PC-9 (cell line): ENCODE data around the gene BIRC2. TPM values are rescaled to one million over a fixed set of nuclear protein-coding genes. Genes with fewer than 3 reads are reported as not detected.
"Not testable (repeated sequence)": the region's sequence is repeated elsewhere in the genome, so short reads cannot be mapped to it uniquely, and the experiment has no call there.

Experiments used
- BruUV-seq: library from RNA; stranded (reverse); fragments of 400-500 nt; replicated peaks from 2 replicates; lab custom pipeline; 2021; lab: Mats Ljungman, UMichigan
- CTCF ChIA-PET: fragments of 300-600 bp; sonication (Branson Sonifier 250); formaldehyde crosslinking; loops from one replicate; lab custom pipeline; 2022; ENCODE audit warnings: antibody characterized with exemption; lab: Charles Lee
- POLR2A ChIA-PET: fragments of 300-600 bp; sonication (Branson Sonifier 250); formaldehyde crosslinking; loops from one replicate; lab custom pipeline; 2022; ENCODE audit warnings: antibody characterized with exemption; ENCODE audit not compliant: unreplicated experiment; lab: Charles Lee
- DNase-seq, 2 experiments: peaks; one replicate each; pipeline versions ENCODE4 v3.0.0 to v3.0.0-alpha.2; 2015 to 2022; ENCODE audit warnings: mixed read lengths in 1 of 2
- H2AFZ ChIP-seq: fragments of 200-600 bp; sonication (generic); 2 replicates; pipeline ENCODE4 v1.8.1; 2017; ENCODE audit warnings: antibody characterized with exemption
- H3F3A ChIP-seq: fragments of 200-600 bp; sonication (generic); 2 replicates; pipeline ENCODE4 v1.8.1; 2017; ENCODE audit warnings: antibody characterized with exemption, mild to moderate bottlenecking, low read depth; ENCODE audit not compliant: insufficient read depth
- H3K27ac ChIP-seq: fragments of 200-600 bp; sonication (generic); 2 replicates; pipeline ENCODE4 v1.6.1; 2016; ENCODE audit warnings: mixed run types
- H3K27me3 ChIP-seq: fragments of 200-600 bp; sonication (generic); 2 replicates; pipeline ENCODE4 v1.6.1; 2016; ENCODE audit warnings: low read depth, mixed run types; ENCODE audit not compliant: insufficient read depth
- H3K36me3 ChIP-seq: fragments of 200-600 bp; sonication (generic); 2 replicates; pipeline ENCODE4 v1.6.1; 2016; ENCODE audit warnings: low read depth, mixed run types
- H3K4me1 ChIP-seq: fragments of 200-600 bp; sonication (generic); replicated peaks from 2 replicates; pipeline ENCODE4 v1.6.1; 2016; ENCODE audit warnings: mixed run types; ENCODE audit not compliant: insufficient read depth
- H3K4me2 ChIP-seq: fragments of 200-600 bp; sonication (generic); 2 replicates; pipeline ENCODE4 v1.6.1; 2017; ENCODE audit warnings: mixed run types
- H3K4me3 ChIP-seq: fragments of 200-600 bp; sonication (generic); 2 replicates; pipeline ENCODE4 v1.6.1; 2016; ENCODE audit warnings: mixed run types
- H3K79me2 ChIP-seq: fragments of 200-600 bp; sonication (generic); 2 replicates; pipeline ENCODE4 v1.6.1; 2017; ENCODE audit warnings: low read depth, mixed run types
- H3K9me2 ChIP-seq: fragments of 200-600 bp; sonication (generic); 2 replicates; pipeline ENCODE4 v1.8.1; 2017; ENCODE audit warnings: mild to moderate bottlenecking; ENCODE audit not compliant: insufficient read depth
- H3K9me3 ChIP-seq: fragments of 200-600 bp; sonication (generic); 2 replicates; pipeline ENCODE4 v1.8.1; 2016; ENCODE audit warnings: low read depth; ENCODE audit not compliant: insufficient read depth
- H4K20me1 ChIP-seq: fragments of 200-600 bp; sonication (generic); 2 replicates; pipeline ENCODE4 v1.8.1; 2017; ENCODE audit not compliant: insufficient read depth
- EZH2 ChIP-seq: fragments of 200-600 bp; sonication (generic); IDR thresholded peaks from 2 replicates; pipeline ENCODE4 v1.8.0; 2017; ENCODE audit warnings: antibody characterized with exemption, low read depth
- intact Hi-C: fragments of 100-400 bp; cut with micrococcal nuclease; formaldehyde crosslinking; loops from one replicate; pipeline ENCODE4 v1.10.0; 2022; ENCODE audit not compliant: unreplicated experiment
- total RNA-seq: library from RNA; stranded (reverse); gene quantifications from 2 replicates; pipeline ENCODE4 v1.2.3, GENCODE V29; 2021
- TF ChIP-seq, protein P1 (sequence below): fragments of 200-600 bp; sonication (generic); conservative IDR thresholded peaks from 2 replicates; pipeline ENCODE4 v1.6.1; 2017; ENCODE audit warnings: mixed run types, antibody characterized with exemption, mild to moderate bottlenecking, moderate library complexity

BIRC2 gene
- total RNA-seq, 1 experiment from 2014 or later = 33.7 TPM

DNA sequence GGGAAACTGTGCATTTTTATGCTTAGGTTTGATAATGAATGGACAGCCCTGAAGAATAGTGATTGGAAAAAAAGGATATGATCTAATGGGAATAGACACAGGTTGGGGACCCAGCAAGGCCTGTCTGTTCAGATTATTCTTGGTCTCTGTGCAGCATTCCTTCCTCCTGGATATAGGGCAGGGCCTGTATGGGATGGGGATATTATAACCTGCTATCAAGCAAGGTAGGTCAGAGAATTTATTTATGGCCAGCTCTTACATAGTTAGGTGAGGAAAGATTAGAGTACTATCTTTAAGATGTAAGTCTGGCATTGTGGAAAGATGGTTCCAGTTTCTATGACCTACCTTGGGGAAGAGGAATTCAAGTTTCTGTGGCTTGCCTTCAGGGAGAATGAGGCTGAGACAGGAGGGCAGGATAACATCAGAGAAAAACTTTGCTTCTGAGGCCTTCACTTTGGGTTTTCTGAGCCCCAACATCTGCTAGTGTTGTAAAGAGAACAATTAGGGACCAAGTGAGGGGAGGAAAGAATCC lies 8.5 kb upstream of the BIRC2 start:
- ChIA-PET POLR2A (no interaction called here), CTCF (no interaction called here)
- no peak for TF ChIP-seq EZH2
- TF ChIP-seq, protein P1, sequence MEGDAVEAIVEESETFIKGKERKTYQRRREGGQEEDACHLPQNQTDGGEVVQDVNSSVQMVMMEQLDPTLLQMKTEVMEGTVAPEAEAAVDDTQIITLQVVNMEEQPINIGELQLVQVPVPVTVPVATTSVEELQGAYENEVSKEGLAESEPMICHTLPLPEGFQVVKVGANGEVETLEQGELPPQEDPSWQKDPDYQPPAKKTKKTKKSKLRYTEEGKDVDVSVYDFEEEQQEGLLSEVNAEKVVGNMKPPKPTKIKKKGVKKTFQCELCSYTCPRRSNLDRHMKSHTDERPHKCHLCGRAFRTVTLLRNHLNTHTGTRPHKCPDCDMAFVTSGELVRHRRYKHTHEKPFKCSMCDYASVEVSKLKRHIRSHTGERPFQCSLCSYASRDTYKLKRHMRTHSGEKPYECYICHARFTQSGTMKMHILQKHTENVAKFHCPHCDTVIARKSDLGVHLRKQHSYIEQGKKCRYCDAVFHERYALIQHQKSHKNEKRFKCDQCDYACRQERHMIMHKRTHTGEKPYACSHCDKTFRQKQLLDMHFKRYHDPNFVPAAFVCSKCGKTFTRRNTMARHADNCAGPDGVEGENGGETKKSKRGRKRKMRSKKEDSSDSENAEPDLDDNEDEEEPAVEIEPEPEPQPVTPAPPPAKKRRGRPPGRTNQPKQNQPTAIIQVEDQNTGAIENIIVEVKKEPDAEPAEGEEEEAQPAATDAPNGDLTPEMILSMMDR = no peak
- Histone ChIP-seq H3K27ac (no peak overlapping the region), H3K27me3 (no peaks in the 10 kb centered on the region), H3K79me2 (no peaks in the 10 kb centered on the region), H2AFZ (no peak overlapping the region), H3K36me3 (no peaks in the 10 kb centered on the region), H3K9me2 (no peaks in the 10 kb centered on the region), H3F3A (no peaks in the 10 kb centered on the region), H3K9me3 (no peaks in the 10 kb centered on the region), H3K4me2 (no peak overlapping the region), H3K4me1 (no peaks in the 10 kb centered on the region), H3K4me3 (no peak overlapping the region), H4K20me1 (no peaks in the 10 kb centered on the region)
- intact Hi-C loops = no loop called here
- no peak for DNase-seq
- no TSS peak for BruUV-seq

DNA sequence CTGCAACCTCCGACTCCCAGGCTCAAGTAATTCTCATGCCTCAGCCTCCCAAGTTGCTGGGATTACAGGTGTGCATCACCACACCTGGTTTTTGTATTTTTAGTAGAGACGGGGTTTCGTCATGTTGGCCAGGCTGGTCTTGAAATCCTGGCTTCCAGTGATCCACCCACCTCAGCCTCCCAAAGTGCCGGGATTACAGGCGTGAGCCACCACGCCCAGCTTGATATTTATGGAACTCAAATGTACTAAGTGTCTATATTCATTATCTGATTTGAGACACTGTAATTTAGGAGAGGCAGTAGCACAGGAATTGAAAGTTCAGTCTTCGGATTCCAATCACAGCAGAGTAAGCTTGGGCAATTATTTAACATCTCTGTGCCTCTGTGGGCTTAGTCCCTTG lies 5.7 kb upstream of the BIRC2 start:
- not testable (repeated sequence) for H3K27me3 ChIP-seq, H3K79me2 ChIP-seq, H3F3A ChIP-seq, BruUV-seq, H3K4me3 ChIP-seq, H3K9me3 ChIP-seq, H4K20me1 ChIP-seq, H3K36me3 ChIP-seq, H3K9me2 ChIP-seq, H2AFZ ChIP-seq, H3K27ac ChIP-seq, H3K4me2 ChIP-seq, DNase-seq
- peaks cover 17% of the 10 kb centered on the region for H3K4me1 ChIP-seq
- intact Hi-C loops = loop anchor here (1.0 kb wide), 2 partner anchors 272 to 325 kb away; no protein-coding TSS in a partner anchor
- ChIA-PET POLR2A (interaction anchor here (0.5 to 0.6 kb wide), 2 partner anchors 51 to 600 kb away, joined by 3 to 6 read pairs; no protein-coding TSS in a partner anchor), CTCF (interaction anchor here (0.6 to 2.1 kb wide), 8 partner anchors 9 to 325 kb away, joined by 3 to 11 read pairs (median 5); no protein-coding TSS in a partner anchor)

DNA sequence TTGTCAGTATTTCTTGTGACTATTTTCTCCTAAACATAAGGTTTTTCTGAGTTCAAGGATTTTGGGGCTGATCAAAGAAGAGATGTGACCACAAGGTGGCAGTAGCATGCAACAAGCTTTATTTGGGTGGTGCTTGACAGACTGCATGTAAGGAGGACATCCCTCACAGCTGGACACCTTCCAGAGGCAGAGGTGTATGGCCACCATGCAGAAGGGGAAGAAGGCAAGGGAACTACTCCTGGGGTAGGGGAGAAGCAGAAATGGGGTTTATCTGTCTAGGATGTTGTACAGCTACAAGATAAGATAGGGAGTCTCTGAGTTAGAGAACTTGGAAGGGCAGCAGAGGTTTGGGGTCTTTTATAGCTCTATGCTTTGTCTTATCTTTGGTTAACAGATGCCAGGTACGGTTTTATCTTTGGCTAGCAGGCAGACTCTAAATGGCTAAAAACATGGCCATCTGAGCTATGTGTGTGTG lies 5.1 kb upstream of the BIRC2 start:
- intact Hi-C loops = loop anchor here (1.0 kb wide), 2 partner anchors 271 to 324 kb away; no protein-coding TSS in a partner anchor

More for the DNA sequence above, 5.1 kb upstream of the BIRC2 start:
- Histone ChIP-seq H3K27ac (no peak overlapping the region), H3K4me1 (peaks cover 17% of the 10 kb centered on the region), H4K20me1 (no peaks in the 10 kb centered on the region), H3K79me2 (no peaks in the 10 kb centered on the region), H3F3A (peaks cover 9% of the 10 kb centered on the region; the same call in 1 of the 2 replicates), H3K27me3 (no peaks in the 10 kb centered on the region), H2AFZ (no peak overlapping the region), H3K9me2 (no peaks in the 10 kb centered on the region), H3K4me3 (no peak overlapping the region), H3K4me2 (no peak overlapping the region), H3K36me3 (no peaks in the 10 kb centered on the region), H3K9me3 (no peaks in the 10 kb centered on the region)
- CTCF ChIA-PET = interaction anchor here (0.5 to 2.1 kb wide), 11 partner anchors 8 to 561 kb away, joined by 3 to 11 read pairs (median 4); no protein-coding TSS in a partner anchor
- peak; percentile 58 to 68 for DNase-seq
- POLR2A ChIA-PET = interaction anchor here (0.5 to 0.6 kb wide), 2 partner anchors 51 to 599 kb away, joined by 3 to 6 read pairs; no protein-coding TSS in a partner anchor
- TF ChIP-seq, protein P1 = peak; percentile 92
- TF ChIP-seq EZH2 = no peak
- BruUV-seq = no TSS peak
